Osteoblast (primary cell): ENCODE results near the gene ADAMTS14. TPM values are rescaled to one million over a fixed set of nuclear protein-coding genes. Genes with fewer than 3 reads are reported as not detected.
"Not testable (repeated sequence)": the region's sequence is repeated elsewhere in the genome, so short reads cannot be mapped to it uniquely, and the experiment has no call there.

Experiments
- DNase-seq: peaks from one replicate; pipeline ENCODE4 v3.0.0; 2011; ENCODE audit warnings: low spot score, mixed read lengths; ENCODE audit not compliant: insufficient read length; ENCODE audit errors: missing footprints
- H2AFZ ChIP-seq: 2 replicates; pipeline ENCODE4 v1.6.0; 2011; ENCODE audit warnings: mild to moderate bottlenecking, low read length
- H3K27ac ChIP-seq: 2 replicates; pipeline ENCODE4 v1.5.1; 2011; ENCODE audit warnings: mild to moderate bottlenecking, low read depth, low read length, moderate library complexity
- H3K27me3 ChIP-seq: 2 replicates; pipeline ENCODE4 v1.6.0; 2012; ENCODE audit warnings: mild to moderate bottlenecking, control low read depth, inconsistent platforms, low read length, moderate library complexity; ENCODE audit not compliant: insufficient read depth
- H3K36me3 ChIP-seq: 2 replicates; pipeline ENCODE4 v1.5.1; 2011; ENCODE audit warnings: mild to moderate bottlenecking, low read length, control low read depth, moderate library complexity; ENCODE audit not compliant: insufficient read depth
- H3K4me1 ChIP-seq: 2 replicates; pipeline ENCODE4 v1.5.1; 2011; ENCODE audit warnings: mild to moderate bottlenecking, low read length, control low read depth, moderate library complexity; ENCODE audit not compliant: insufficient read depth
- H3K4me2 ChIP-seq: 2 replicates; pipeline ENCODE4 v1.6.0; 2011; ENCODE audit warnings: mild to moderate bottlenecking, low read length; ENCODE audit not compliant: insufficient read depth
- H3K4me3 ChIP-seq: fragments of 200-600 bp; sonication (generic); 3 replicates; pipeline ENCODE4 v1.5.1; 2012; ENCODE audit warnings: mild to moderate bottlenecking, low read length, inconsistent platforms; ENCODE audit not compliant: insufficient read depth
- H3K79me2 ChIP-seq: 2 replicates; pipeline ENCODE4 v1.6.0; 2012; ENCODE audit warnings: mild to moderate bottlenecking, low read length, control low read depth, inconsistent platforms; ENCODE audit not compliant: insufficient read depth
- H3K9me3 ChIP-seq: 2 replicates; pipeline ENCODE4 v1.5.1; 2011; ENCODE audit warnings: low read depth, low read length, control low read depth
- H4K20me1 ChIP-seq: 2 replicates; pipeline ENCODE4 v1.6.0; 2012; ENCODE audit warnings: mild to moderate bottlenecking, low read length, control low read depth; ENCODE audit not compliant: insufficient read depth
- total RNA-seq: library from RNA; depleted of rRNA; stranded (reverse); fragments of >200 nt; gene quantifications from 2 replicates; pipeline ENCODE4 v1.2.3, GENCODE V29; 2012
- TF ChIP-seq, protein P1 (sequence below): IDR thresholded peaks from 2 replicates; pipeline ENCODE4 v1.5.1; 2011; ENCODE audit warnings: mild to moderate bottlenecking, low read depth, low read length, moderate library complexity; ENCODE audit errors: extremely low read depth

The ADAMTS14 gene
- total RNA-seq, 1 donor = 2.9 TPM

DNA sequence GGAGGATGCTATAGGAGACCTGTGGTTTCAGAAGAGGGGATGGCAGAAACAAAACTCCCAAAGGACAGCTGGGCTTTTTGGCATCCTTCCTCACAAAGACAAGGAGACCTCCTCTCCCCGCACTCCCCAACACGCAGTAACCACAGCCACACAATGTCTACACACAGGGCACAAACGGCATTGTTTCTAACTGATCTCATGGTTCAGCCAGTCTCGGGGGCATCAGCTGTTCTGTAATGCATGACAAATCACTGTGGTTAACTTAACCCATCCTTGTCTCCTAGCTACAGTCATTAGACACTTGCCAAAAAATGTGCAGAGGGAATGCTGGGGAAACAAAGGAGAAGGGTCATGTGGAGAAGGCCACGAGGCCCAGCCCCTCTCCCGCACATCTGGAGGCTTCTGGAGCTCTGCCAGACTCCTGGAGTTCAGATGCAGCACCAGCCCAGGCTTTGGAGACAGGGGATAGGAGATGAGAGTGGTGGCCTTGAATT, 7.6 kb upstream of the ADAMTS14 start:
- Histone ChIP-seq H3K27ac (peak overlapping the region; percentile 99), H3K36me3 (no peaks in the 10 kb centered on the region), H3K9me3 (no peaks in the 10 kb centered on the region), H3K4me2 (peak overlapping the region; percentile 83), H3K79me2 (no peaks in the 10 kb centered on the region), H3K4me1 (peaks cover 29% of the 10 kb centered on the region), H2AFZ (peak overlapping the region; percentile 42), H3K4me3 (peak overlapping the region; percentile 53), H4K20me1 (no peaks in the 10 kb centered on the region), H3K27me3 (no peaks in the 10 kb centered on the region)
- peak; percentile 98 for DNase-seq
- TF ChIP-seq, protein P1, sequence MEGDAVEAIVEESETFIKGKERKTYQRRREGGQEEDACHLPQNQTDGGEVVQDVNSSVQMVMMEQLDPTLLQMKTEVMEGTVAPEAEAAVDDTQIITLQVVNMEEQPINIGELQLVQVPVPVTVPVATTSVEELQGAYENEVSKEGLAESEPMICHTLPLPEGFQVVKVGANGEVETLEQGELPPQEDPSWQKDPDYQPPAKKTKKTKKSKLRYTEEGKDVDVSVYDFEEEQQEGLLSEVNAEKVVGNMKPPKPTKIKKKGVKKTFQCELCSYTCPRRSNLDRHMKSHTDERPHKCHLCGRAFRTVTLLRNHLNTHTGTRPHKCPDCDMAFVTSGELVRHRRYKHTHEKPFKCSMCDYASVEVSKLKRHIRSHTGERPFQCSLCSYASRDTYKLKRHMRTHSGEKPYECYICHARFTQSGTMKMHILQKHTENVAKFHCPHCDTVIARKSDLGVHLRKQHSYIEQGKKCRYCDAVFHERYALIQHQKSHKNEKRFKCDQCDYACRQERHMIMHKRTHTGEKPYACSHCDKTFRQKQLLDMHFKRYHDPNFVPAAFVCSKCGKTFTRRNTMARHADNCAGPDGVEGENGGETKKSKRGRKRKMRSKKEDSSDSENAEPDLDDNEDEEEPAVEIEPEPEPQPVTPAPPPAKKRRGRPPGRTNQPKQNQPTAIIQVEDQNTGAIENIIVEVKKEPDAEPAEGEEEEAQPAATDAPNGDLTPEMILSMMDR = no peak

- H3K27ac ChIP-seq = no peak overlapping the region
- H3K9me3 ChIP-seq = no peaks in the 10 kb centered on the region
- no peaks in the 10 kb centered on the region for H3K79me2 ChIP-seq
- H3K4me2 ChIP-seq = no peak overlapping the region
- no peaks in the 10 kb centered on the region for H4K20me1 ChIP-seq
- TF ChIP-seq, protein P1 = no peak
- no peak overlapping the region for H2AFZ ChIP-seq
- no peaks in the 10 kb centered on the region for H3K36me3 ChIP-seq
- H3K4me3 ChIP-seq = no peak overlapping the region
- no peak for DNase-seq
- H3K27me3 ChIP-seq = no peaks in the 10 kb centered on the region
- peaks cover 33% of the 10 kb centered on the region for H3K4me1 ChIP-seq
Measured at GRCh38 chr10:70666960-70667798, 5.1 kb upstream of the ADAMTS14 start.

DNA sequence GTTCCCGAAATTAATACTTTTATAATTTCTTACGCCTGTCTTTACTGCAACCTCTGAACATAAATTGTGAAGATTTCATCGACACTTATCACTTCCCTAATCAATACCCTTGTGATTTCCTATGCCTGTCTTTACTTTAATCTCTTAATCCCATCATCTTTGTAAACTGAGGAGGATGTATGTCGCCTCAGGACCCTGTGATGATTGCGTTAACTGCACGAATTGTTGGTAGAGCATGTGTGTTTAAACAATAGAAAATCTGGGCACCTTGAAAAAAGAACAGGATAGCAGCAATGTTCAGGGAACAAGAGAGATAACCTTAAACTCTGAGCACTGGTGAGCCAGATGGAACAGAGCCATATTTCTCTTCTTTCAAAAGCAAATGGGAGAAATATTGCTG, 4.5 kb upstream of the ADAMTS14 start:
- not testable (repeated sequence) for H3K27ac ChIP-seq, H3K36me3 ChIP-seq, H3K4me3 ChIP-seq, H2AFZ ChIP-seq, DNase-seq, H3K9me3 ChIP-seq, H3K79me2 ChIP-seq, H4K20me1 ChIP-seq, H3K27me3 ChIP-seq, H3K4me2 ChIP-seq
- H3K4me1 ChIP-seq = peaks cover 34% of the 10 kb centered on the region

DNA sequence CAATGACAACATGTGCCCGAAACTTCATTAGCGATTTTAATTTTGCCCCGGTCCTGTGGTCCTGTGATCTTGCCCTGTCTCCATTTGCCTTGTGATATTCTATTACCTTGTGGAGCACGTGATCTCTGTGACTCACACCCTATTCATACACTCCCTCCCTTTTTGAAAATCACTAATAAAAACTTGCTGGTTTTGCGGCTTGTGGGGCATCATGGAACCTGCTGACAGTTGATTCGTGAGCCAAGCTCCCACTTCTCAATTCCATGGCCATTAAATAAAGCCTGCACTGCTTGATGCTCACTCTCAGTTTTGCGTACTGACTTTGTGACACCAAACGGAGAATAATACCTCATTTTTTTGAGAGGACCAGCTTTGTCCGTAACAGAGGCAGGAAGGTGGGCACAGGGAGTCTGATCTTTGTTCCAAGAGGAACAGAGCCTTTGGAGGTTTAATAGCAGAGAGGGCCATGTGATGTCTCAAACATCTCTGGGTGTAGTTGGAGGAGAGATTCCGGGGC, 3.8 kb upstream of the ADAMTS14 start:
- H3K4me2 ChIP-seq = no peak overlapping the region
- no peaks in the 10 kb centered on the region for H3K9me3 ChIP-seq
- no peaks in the 10 kb centered on the region for H3K27me3 ChIP-seq
- no peak overlapping the region for H3K27ac ChIP-seq
- H2AFZ ChIP-seq = no peak overlapping the region
- H3K36me3 ChIP-seq = no peaks in the 10 kb centered on the region
- DNase-seq = no peak
- H3K4me1 ChIP-seq = peaks cover 40% of the 10 kb centered on the region
- no peaks in the 10 kb centered on the region for H4K20me1 ChIP-seq
- TF ChIP-seq, protein P1 = no peak
- no peak overlapping the region for H3K4me3 ChIP-seq
- no peaks in the 10 kb centered on the region for H3K79me2 ChIP-seq
